ENCODE results near the gene UPF3A.
A peak's percentile ranks its signal among the peaks of the same experiment; 100 is the strongest.
"Not testable (repeated sequence)": the region's sequence is repeated elsewhere in the genome, so short reads cannot be mapped to it uniquely, and the experiment has no call there.

Gene UPF3A

GRCh38 chr13:114261328-114261965 is 20.0 kb upstream of the UPF3A start:
- peaks cover 5% of the 10 kb centered on the region; the same call in 1 of the 2 replicates for H4K20me1 ChIP-seq (ENCODE audit: insufficient read depth, low read length)
- H3K27me3 ChIP-seq (ENCODE audit: low read depth, low read length): no peaks in the 10 kb centered on the region
- H3K79me2 ChIP-seq (ENCODE audit: low read length): no peaks in the 10 kb centered on the region
- no peaks in the 10 kb centered on the region for H3K9me3 ChIP-seq (ENCODE audit: insufficient read depth, low read length)
- H3K27ac ChIP-seq (ENCODE audit: low read length): peak overlapping the region; percentile 1; the same call in 1 of the 2 replicates
- H3K36me3 ChIP-seq (replicated peaks; ENCODE audit: low read depth, low read length): peaks cover 83% of the 10 kb centered on the region
- no peak overlapping the region for H2AFZ ChIP-seq (ENCODE audit: low read depth, low read length)
- TF ChIP-seq EZH2phosphoT487 (IDR thresholded peaks at IDR 0.05; ENCODE audit: low read depth): no peak
- TF ChIP-seq, protein P1, sequence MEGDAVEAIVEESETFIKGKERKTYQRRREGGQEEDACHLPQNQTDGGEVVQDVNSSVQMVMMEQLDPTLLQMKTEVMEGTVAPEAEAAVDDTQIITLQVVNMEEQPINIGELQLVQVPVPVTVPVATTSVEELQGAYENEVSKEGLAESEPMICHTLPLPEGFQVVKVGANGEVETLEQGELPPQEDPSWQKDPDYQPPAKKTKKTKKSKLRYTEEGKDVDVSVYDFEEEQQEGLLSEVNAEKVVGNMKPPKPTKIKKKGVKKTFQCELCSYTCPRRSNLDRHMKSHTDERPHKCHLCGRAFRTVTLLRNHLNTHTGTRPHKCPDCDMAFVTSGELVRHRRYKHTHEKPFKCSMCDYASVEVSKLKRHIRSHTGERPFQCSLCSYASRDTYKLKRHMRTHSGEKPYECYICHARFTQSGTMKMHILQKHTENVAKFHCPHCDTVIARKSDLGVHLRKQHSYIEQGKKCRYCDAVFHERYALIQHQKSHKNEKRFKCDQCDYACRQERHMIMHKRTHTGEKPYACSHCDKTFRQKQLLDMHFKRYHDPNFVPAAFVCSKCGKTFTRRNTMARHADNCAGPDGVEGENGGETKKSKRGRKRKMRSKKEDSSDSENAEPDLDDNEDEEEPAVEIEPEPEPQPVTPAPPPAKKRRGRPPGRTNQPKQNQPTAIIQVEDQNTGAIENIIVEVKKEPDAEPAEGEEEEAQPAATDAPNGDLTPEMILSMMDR (IDR thresholded peaks at IDR 0.05; ENCODE audit: low read depth, low read length): no peak
- no peak overlapping the region for H3K9ac ChIP-seq (ENCODE audit: low read length)
- no peak overlapping the region; the same call in 1 of the 2 replicates for H3K4me2 ChIP-seq (ENCODE audit: low read length)
- peaks cover 16% of the 10 kb centered on the region for H3K4me1 ChIP-seq (ENCODE audit: low read length)
- no peak overlapping the region for H3K4me3 ChIP-seq (ENCODE audit: low read length)

GRCh38 chr13:114263578-114263977 is 17.8 kb upstream of the UPF3A start:
- no peak overlapping the region for H3K9ac ChIP-seq (ENCODE audit: low read length)
- H3K4me2 ChIP-seq (ENCODE audit: low read length): no peak overlapping the region

GRCh38 chr13:114264313-114264712 is 17.1 kb upstream of the UPF3A start:
- H3K79me2 ChIP-seq (ENCODE audit: low read length); H2AFZ ChIP-seq (ENCODE audit: low read depth, low read length); H3K9ac ChIP-seq (ENCODE audit: low read length); H4K20me1 ChIP-seq (ENCODE audit: insufficient read depth, low read length); H3K4me2 ChIP-seq (ENCODE audit: low read length); H3K27me3 ChIP-seq (ENCODE audit: low read depth, low read length); H3K9me3 ChIP-seq (ENCODE audit: insufficient read depth, low read length); H3K27ac ChIP-seq (ENCODE audit: low read length); H3K4me3 ChIP-seq (ENCODE audit: low read length): not testable (repeated sequence)
- Histone ChIP-seq H3K36me3 (replicated peaks; ENCODE audit: low read depth, low read length) (peaks cover 81% of the 10 kb centered on the region), H3K4me1 (ENCODE audit: low read length) (peaks cover 22% of the 10 kb centered on the region)

More at GRCh38 chr13:114263578-114263977, 17.8 kb upstream of the UPF3A start:
- Histone ChIP-seq H3K79me2 (ENCODE audit: low read length) (no peaks in the 10 kb centered on the region), H3K27me3 (ENCODE audit: low read depth, low read length) (no peaks in the 10 kb centered on the region), H4K20me1 (ENCODE audit: insufficient read depth, low read length) (peaks cover 5% of the 10 kb centered on the region), H3K27ac (ENCODE audit: low read length) (no peak overlapping the region), H3K9me3 (ENCODE audit: insufficient read depth, low read length) (no peaks in the 10 kb centered on the region), H2AFZ (ENCODE audit: low read depth, low read length) (no peak overlapping the region), H3K4me1 (ENCODE audit: low read length) (peaks cover 22% of the 10 kb centered on the region), H3K4me3 (ENCODE audit: low read length) (no peak overlapping the region), H3K36me3 (replicated peaks; ENCODE audit: low read depth, low read length) (peaks cover 81% of the 10 kb centered on the region)
- TF ChIP-seq, protein P1 (IDR thresholded peaks at IDR 0.05; ENCODE audit: low read depth, low read length): no peak
- no peak for TF ChIP-seq EZH2phosphoT487 (IDR thresholded peaks at IDR 0.05; ENCODE audit: low read depth)

- TF ChIP-seq EZH2phosphoT487 (IDR thresholded peaks at IDR 0.05; ENCODE audit: low read depth): no peak
- Histone ChIP-seq H3K36me3 (replicated peaks; ENCODE audit: low read depth, low read length) (peaks cover 75% of the 10 kb centered on the region), H3K4me3 (ENCODE audit: low read length) (no peak overlapping the region), H2AFZ (ENCODE audit: low read depth, low read length) (no peak overlapping the region), H3K27ac (ENCODE audit: low read length) (no peak overlapping the region), H3K27me3 (ENCODE audit: low read depth, low read length) (no peaks in the 10 kb centered on the region), H3K4me1 (ENCODE audit: low read length) (peaks cover 19% of the 10 kb centered on the region), H4K20me1 (ENCODE audit: insufficient read depth, low read length) (peaks cover 5% of the 10 kb centered on the region), H3K79me2 (ENCODE audit: low read length) (no peaks in the 10 kb centered on the region), H3K9ac (ENCODE audit: low read length) (no peak overlapping the region), H3K4me2 (ENCODE audit: low read length) (no peak overlapping the region), H3K9me3 (ENCODE audit: insufficient read depth, low read length) (no peaks in the 10 kb centered on the region)
Observed at GRCh38 chr13:114264886-114265611, 16.4 kb upstream of the UPF3A start.

GRCh38 chr13:114266241-114266640 is 15.2 kb upstream of the UPF3A start:
- H4K20me1 ChIP-seq (ENCODE audit: insufficient read depth, low read length): no peaks in the 10 kb centered on the region; the same call in 1 of the 2 replicates
- no peaks in the 10 kb centered on the region for H3K9me3 ChIP-seq (ENCODE audit: insufficient read depth, low read length)
- peaks cover 67% of the 10 kb centered on the region for H3K36me3 ChIP-seq (replicated peaks; ENCODE audit: low read depth, low read length)
- H3K9ac ChIP-seq (ENCODE audit: low read length): no peak overlapping the region
- H2AFZ ChIP-seq (ENCODE audit: low read depth, low read length): no peak overlapping the region
- no peaks in the 10 kb centered on the region for H3K27me3 ChIP-seq (ENCODE audit: low read depth, low read length)
- no peak overlapping the region for H3K4me3 ChIP-seq (ENCODE audit: low read length)
- no peak overlapping the region for H3K27ac ChIP-seq (ENCODE audit: low read length)
- H3K4me2 ChIP-seq (ENCODE audit: low read length): no peak overlapping the region
- H3K4me1 ChIP-seq (ENCODE audit: low read length): peaks cover 7% of the 10 kb centered on the region
- TF ChIP-seq EZH2phosphoT487 (IDR thresholded peaks at IDR 0.05; ENCODE audit: low read depth): no peak
- TF ChIP-seq, protein P1 (IDR thresholded peaks at IDR 0.05; ENCODE audit: low read depth, low read length): no peak
- H3K79me2 ChIP-seq (ENCODE audit: low read length): no peaks in the 10 kb centered on the region
